Measurements from ENCODE around the gene CENPH.
A peak's percentile ranks its signal among the peaks of the same experiment; 100 is the strongest.

The CENPH gene

GRCh38 chr5:69206528-69207190, 17.3 kb downstream of the CENPH start:
- TF ChIP-seq, protein P1, sequence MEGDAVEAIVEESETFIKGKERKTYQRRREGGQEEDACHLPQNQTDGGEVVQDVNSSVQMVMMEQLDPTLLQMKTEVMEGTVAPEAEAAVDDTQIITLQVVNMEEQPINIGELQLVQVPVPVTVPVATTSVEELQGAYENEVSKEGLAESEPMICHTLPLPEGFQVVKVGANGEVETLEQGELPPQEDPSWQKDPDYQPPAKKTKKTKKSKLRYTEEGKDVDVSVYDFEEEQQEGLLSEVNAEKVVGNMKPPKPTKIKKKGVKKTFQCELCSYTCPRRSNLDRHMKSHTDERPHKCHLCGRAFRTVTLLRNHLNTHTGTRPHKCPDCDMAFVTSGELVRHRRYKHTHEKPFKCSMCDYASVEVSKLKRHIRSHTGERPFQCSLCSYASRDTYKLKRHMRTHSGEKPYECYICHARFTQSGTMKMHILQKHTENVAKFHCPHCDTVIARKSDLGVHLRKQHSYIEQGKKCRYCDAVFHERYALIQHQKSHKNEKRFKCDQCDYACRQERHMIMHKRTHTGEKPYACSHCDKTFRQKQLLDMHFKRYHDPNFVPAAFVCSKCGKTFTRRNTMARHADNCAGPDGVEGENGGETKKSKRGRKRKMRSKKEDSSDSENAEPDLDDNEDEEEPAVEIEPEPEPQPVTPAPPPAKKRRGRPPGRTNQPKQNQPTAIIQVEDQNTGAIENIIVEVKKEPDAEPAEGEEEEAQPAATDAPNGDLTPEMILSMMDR (conservative IDR thresholded peaks at IDR 0.05; ENCODE audit: low read depth) = no peak
- peak overlapping the region; percentile 49 for H3K27ac ChIP-seq
- ChIA-PET POLR2A (ENCODE audit: low non-redundant PET) (no interaction called here), CTCF (interaction anchor here (0.7 kb wide), 1 partner anchor 128 kb away, joined by 3 read pairs; no protein-coding TSS in a partner anchor)
- peak; percentile 41 for DNase-seq (ENCODE audit: low spot score)

DNA sequence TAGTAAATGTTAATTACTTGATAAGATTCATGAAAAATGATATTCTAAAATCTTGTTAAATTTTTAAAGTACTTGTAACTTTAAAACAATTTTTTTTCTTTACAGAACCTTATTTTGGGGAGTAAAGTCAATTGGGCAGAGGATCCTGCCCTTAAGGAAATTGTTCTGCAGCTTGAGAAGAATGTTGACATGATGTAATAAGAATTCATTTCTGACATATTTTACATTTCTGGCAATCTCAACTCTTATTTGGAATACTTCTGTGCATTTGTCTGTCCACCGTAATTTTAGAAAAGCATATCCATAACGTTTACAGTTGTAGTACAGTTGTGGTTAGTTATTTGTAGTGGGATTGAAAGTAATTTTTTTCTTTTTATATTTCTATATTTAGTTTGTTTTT, 20.2 kb downstream of the CENPH start:
- no peak overlapping the region for H3K27ac ChIP-seq
- TF ChIP-seq, protein P1 (conservative IDR thresholded peaks at IDR 0.05; ENCODE audit: low read depth) = no peak
- no peak for DNase-seq (ENCODE audit: low spot score)
- POLR2A ChIA-PET (ENCODE audit: low non-redundant PET) = interaction anchor here (0.6 kb wide), 1 partner anchor 77 kb away, joined by 7 read pairs; no protein-coding TSS in a partner anchor
- CTCF ChIA-PET = no interaction called here

DNA sequence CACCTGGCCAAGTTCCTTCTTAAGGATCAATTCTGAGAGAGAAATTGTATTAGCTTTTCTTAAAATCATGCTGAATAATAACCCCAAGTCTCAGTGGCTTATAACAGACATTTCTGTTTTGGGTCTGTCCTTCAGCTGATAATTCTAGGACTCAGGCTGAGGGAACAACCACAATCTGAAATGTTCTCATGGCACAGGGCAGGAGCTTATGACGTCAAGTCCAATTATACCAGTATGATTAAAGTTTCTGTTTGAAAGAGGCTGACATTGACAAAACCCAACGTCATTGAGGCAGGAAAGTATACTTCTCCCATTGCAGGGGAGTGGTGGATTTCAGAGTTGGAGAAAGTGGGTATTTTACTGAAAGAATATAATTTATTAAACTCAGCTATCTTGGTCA, 21.8 kb downstream of the CENPH start:
- ChIA-PET CTCF (interaction anchor here (0.9 kb wide), 1 partner anchor 118 kb away, joined by 3 read pairs; the partner anchor contains the start of gene SLC30A5), POLR2A (ENCODE audit: low non-redundant PET) (no interaction called here)
- no peak for DNase-seq (ENCODE audit: low spot score)
- H3K27ac ChIP-seq = no peak overlapping the region
- TF ChIP-seq, protein P1 (conservative IDR thresholded peaks at IDR 0.05; ENCODE audit: low read depth) = no peak

DNA sequence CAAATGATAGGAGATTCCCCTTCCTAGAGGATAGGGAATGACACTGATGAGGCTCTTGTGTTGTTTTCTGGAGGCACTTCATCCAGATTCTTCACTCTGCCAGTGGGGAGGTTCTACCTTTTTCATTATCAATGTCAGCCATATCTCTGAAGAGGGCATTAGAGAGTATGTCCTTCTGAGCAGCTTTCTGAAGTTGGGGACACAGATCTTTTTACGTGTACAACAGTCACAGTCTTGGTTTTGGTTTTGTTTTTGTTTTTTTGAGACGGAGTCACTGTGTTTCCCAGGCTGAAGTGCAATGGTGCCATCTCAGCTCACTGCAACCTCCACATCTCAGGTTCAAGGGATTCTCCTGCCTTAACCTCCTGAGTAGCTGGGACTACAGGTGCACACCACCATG, 22.6 kb downstream of the CENPH start:
- CTCF ChIA-PET = no interaction called here
- TF ChIP-seq, protein P1 (conservative IDR thresholded peaks at IDR 0.05; ENCODE audit: low read depth) = no peak
- no peak for DNase-seq (ENCODE audit: low spot score)
- POLR2A ChIA-PET (ENCODE audit: low non-redundant PET) = no interaction called here
- no peak overlapping the region for H3K27ac ChIP-seq

DNA sequence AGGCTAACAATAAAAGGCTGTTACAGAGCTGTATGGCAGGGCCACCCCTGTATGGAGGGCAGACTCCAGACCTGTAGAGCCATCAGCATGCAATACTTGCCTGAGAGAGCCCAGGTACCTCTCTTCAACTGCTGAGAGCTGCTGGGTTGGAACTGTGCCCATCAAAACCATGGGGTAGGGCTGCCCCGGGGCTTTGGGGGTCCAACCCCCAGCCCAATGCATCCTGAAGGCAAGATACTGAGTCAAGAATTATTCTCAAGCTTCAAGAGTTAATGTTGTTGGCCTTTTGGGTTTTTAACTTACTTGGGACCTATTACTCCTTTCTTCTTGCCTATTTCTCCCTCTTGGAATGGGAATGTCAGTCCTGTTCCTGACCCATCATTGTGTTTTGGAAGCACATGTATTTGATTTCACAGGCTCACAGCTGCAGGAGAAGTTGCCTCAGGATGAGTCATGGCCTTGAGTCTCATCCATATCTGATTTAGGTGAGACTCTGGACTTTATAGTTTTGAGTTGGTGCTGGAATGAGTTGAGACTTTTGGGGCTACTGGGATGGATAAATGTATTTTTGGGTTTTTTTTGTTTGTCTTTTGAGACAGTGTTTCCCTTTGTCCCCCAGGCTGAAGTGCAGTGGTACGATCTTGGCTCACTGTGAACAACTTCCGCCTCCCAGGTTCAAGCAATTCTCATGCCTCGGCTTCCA, 24.3 kb downstream of the CENPH start:
- ChIA-PET POLR2A (ENCODE audit: low non-redundant PET) (no interaction called here), CTCF (interaction anchor here (0.6 to 0.8 kb wide), 2 partner anchors 33 to 120 kb away, joined by 3 read pairs; partner anchors contain the start of gene SLC30A5)
- H3K27ac ChIP-seq = no peak overlapping the region; the same call in 1 of the 2 replicates

GRCh38 chr5:69217151-69217511, 27.7 kb downstream of the CENPH start:
- H3K27ac ChIP-seq = peak overlapping the region; percentile 90
- ChIA-PET CTCF (interaction anchor here (1.0 kb wide), 1 partner anchor 124 kb away, joined by 3 read pairs; no protein-coding TSS in a partner anchor), POLR2A (ENCODE audit: low non-redundant PET) (interaction anchor here (0.6 to 0.7 kb wide), 2 partner anchors 115 to 1002 kb away, joined by 3 read pairs; partner anchors contain the start of genes CCDC125 and PIK3R1)
- DNase-seq (ENCODE audit: low spot score) = no peak
- TF ChIP-seq, protein P1 (conservative IDR thresholded peaks at IDR 0.05; ENCODE audit: low read depth) = no peak

More for the DNA sequence above, 24.3 kb downstream of the CENPH start:
- TF ChIP-seq, protein P1 (conservative IDR thresholded peaks at IDR 0.05; ENCODE audit: low read depth) = no peak
- DNase-seq (ENCODE audit: low spot score) = no peak

All from RWPE1 (cell line).